Fibroblast of skin of left quadriceps (primary cell): ENCODE measurements around the gene HID1.

Experiments used
- DNase-seq, 2 experiments: peaks; one replicate each; pipeline ENCODE4 v3.0.0-alpha.2; 2013; ENCODE audit warnings: low read depth in 2 of 2

The HID1 gene

GRCh38 chr17:74949455-74950115, 23.0 kb downstream of the HID1 start:
- DNase-seq: no peak

DNA sequence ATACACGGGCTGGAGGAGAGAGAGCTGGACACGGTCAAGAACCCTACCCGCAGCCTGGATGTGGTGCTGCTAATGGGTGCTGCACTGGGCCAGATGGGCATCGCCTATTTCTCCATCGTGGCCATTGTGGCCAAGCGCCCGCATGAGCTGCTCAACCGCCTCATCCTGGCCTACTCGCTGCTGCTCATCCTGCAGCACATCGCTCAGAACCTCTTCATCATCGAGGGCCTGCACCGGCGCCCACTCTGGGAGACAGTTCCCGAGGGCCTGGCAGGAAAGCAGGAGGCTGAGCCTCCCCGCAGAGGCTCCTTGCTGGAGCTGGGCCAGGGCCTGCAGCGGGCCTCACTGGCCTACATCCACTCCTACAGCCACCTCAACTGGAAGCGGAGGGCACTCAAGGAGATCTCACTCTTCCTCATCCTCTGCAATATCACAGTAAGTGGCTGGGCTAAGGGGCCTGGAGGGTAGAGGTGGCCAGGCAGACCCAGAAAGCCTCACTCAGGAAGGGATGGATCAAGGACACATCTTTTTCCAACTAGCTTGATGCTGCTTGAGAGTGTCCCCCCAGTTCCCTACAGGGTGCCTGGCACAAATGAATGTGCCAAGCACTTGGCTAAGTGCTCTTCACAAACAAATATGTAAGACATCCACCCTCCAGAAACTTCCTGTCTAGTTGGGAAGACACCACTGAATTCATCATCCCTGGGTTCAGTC, 25.4 kb downstream of the HID1 start:
- no peak for DNase-seq

DNA sequence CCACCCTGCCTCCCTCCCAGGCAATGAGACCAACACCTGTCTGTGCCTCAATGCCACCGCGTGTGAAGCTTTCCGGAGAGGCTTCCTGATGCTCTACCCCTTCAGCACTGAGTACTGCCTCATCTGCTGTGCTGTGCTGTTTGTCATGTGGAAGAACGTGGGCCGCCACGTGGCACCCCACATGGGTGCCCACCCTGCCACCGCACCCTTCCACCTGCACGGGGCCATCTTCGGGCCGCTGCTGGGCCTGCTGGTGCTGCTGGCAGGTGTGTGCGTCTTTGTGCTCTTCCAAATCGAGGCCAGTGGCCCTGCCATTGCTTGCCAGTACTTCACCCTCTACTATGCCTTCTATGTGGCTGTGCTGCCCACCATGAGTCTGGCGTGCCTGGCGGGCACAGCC, 25.9 kb downstream of the HID1 start:
- no peak for DNase-seq

GRCh38 chr17:74945543-74945942, 27.0 kb downstream of the HID1 start:
- no peak for DNase-seq

DNA sequence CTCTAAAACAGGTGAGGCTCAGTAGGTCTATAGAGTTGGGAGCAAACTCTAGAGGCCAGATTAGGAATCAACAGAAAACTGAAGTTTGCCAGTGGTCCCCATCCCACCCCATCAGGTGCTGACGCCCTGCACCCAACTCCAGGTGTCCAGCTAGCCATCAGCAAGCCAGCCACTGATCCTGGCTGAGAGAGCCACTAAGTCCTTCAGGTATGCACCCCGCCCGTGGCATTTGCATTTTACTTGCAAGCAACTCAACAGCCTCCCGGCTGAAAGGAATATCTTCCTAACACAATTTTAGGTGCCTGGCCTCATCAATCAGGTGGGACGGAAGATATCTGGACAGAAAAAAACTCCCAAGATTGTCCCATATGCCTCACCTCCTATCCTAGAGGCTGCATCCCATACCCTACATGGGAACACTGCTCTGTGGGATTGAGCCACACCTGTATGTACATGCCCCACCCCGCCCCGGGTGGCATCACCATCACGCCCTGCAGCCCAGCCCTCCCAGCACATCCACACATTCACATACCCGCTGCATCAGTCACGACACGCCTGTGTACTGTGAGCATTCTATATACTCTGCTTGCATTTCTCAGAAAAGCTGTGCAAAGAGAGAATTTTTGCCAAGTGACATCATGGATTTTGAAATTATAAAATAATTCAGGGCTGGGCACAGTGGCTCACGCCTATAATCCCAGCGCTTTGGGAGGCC, 28.6 kb downstream of the HID1 start:
- no peak for DNase-seq

DNA sequence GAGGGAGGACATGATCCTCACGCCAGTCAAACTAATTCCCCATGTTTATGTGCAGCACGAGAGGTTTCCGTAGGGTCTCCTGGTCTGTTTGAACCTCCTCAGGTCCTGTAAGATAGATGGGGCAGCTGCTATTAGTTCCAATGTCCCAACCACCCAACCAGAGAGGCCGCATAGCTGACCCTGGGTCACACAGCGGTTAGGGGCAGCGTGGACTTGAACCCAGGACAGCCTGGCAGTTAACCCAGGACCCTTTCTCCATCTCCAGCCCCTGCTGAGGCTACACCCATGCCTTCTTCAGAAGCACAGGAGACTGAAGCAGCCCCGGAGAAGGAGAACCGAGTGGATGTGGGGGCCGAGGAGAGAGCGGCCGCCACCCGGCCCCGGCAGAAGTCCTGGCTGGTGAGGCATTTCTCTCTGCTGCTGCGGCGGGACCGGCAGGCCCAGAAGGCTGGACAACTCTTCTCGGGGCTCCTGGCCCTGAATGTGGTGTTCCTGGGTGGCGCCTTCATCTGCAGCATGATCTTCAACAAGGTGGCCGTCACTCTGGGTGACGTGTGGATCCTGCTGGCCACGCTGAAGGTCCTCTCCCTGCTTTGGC, 31.3 kb downstream of the HID1 start:
- no peak for DNase-seq

- no peak for DNase-seq
Measured at GRCh38 chr17:74939534-74939933, 33.0 kb downstream of the HID1 start.

DNA sequence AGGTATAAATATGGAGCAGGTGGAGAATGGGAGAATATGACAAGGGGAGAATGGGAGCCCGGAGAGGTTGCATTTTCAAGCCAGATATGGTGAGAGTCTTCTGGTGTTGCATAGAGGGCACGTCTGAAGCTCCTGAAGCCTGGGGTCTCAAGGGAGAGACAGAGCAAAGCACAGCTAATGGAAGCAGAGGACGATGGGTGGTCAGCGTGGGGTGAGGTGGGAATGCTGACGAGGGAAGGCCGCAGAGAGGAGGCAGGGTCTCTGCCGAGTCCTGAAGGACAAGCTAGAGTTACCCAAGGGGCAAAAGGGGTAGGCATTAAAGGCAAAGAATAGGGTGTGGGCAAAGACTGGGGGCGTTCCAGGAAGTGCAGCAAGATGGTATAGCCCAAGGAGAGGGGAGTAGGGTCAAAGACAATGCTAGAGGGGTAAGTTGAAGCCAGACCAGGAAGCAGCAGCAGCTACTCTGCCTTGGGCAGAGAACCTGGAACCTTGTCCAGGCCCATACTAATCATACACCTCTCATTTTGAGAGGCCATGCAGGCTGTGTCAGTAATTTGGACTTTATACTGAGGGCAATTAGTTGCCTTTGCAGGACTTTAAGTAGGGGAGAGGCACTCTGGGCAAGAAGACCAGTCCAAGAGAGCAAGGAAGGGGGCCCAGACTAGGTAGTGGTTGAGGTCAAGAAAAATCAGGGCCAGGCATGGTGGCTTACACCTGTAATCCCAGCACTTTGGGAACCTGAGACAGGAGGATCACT, 34.2 kb downstream of the HID1 start:
- DNase-seq: no peak

- DNase-seq: no peak
Measured at GRCh38 chr17:74937064-74938051, 35.2 kb downstream of the HID1 start.

DNA sequence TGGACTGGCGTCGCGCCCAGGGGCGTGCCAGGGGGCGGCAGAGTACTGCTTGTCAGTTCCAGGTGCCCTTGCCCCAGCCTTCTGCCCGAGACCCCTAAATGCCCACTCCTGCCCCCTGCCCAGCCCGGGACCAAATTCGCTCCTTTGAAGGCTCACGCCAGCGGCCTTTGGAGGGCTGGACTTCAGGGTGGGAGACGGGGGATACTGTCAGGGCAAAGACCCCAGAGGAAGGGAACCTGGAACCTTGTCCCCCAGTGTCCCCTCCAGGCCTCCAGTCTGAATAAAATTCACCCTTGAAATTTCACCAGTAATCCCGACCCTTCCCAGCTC, 36.1 kb downstream of the HID1 start:
- DNase-seq: no peak

DNA sequence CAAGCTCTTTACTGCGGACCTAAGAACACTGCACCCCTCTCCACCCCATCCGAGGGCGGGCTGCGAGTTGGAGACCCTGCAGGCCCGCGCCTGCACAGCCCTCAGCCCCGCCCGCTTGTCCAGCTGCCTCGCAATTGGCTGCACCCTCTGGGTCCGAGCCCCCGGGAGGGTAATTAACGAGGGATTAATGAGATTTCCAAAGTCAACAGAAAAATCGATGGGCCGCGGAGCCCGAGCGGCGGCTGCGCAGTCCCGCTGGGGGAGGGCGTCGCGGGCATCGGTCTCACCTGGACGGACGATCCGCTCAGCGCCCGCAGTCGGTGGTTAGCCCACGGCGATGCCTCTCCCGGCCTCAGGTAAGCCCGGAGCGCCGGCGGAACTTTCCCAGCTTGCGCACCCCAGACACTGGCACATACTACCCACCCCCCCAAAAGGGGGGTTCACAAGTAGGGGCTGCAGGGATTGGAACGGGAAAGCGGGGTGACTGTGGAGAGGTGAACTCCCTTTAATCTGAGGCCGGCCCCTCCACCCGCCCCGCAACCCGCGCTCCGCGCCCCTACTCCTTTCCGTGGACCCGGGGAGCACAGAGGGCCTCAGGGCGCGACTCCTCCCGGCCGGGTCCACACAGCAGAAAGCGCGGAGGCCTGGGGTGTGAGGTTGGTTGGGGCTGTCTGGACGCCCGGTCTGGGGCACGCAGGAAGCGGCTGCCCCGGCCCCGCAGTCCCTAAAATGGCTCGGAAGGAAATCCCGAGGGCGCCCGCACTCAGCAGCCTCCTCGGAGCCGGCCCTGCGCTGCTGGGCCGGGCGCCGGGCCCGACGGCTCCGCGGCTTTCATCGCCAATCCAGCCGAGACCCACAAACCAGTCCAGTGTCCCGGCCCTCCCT, 36.7 kb downstream of the HID1 start, which contains the start of gene OTOP3:
OTOP3 (plus strand) TSS at position 314 of the 885 bp plus-strand sequence; CDS start at position 338, 24 bp downstream.
- no peak for DNase-seq

DNA sequence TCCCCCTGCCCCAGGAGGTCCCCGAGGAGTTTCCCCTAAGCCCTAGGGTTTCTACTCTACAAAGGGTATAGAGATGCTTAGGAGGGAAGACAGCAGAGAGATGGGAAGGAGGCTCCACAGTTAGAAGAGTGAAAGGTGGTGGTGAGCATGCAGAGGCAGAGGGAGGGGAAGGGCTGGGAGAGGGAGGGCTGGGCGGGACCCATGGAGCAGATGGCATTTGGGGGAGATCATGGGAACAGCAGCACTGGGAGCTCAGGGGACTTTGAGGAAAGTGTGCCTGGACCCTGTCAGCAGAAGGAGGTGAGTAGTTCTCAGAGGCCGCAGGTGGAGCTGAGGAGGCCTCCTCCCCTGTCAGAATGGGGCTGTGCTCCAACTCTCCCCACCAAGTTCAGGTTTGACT, 37.5 kb downstream of the HID1 start:
- DNase-seq: no peak

DNA sequence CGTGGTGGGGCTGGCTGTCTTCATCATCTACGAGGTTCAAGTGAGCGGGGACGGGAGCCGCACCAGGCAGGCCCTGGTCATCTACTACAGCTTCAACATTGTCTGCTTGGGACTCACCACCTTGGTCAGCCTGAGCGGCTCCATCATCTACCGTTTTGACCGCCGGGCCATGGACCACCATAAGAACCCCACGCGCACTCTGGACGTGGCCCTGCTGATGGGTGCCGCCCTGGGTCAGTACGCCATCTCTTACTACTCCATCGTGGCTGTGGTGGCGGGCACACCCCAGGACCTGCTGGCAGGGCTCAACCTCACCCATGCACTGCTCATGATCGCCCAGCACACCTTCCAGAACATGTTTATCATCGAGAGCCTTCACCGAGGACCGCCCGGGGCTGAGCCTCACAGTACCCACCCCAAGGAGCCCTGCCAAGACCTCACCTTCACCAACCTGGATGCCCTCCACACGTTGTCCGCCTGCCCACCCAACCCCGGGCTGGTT, 42.0 kb downstream of the HID1 start:
- DNase-seq: no peak

GRCh38 chr17:74928786-74929185, 43.8 kb downstream of the HID1 start:
- no peak for DNase-seq

- DNase-seq: no peak
Measured at GRCh38 chr17:74925242-74925641, 47.3 kb downstream of the HID1 start.

DNA sequence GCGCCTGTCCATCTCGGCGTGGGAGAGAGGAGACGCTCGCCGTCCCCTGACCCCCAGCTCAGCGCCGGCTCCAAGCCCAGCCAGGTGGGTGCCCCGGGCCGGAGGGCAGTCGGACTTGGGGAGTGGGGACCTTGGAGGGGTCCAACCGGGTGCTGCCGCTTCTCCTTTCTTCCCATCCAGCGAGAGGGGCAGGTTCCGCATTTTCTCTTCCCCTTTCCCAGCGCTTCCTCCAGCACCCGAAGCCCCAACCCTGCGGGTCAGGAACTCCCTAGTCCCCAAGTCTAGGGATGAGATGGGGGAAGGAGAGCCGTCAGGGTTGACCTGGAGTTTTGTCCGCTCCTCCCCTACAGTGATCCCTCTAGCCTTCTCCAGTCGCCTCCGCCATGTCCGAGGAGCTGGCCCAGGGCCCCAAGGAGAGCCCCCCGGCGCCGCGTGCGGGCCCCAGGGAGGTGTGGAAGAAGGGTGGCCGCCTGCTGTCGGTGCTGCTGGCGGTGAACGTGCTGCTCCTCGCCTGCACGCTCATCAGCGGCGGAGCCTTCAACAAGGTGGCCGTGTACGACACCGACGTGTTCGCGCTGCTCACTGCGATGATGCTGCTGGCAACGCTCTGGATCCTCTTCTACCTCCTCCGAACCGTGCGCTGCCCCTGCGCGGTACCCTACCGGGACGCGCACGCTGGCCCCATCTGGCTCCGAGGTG, 48.2 kb downstream of the HID1 start, which contains the start of gene OTOP2:
OTOP2 (plus strand) TSS at position 24 of the 699 bp plus-strand sequence; CDS start at position 384, 360 bp downstream.
- no peak for DNase-seq

- no peak for DNase-seq
Measured at GRCh38 chr17:74923538-74924249, 48.9 kb downstream of the HID1 start.
